Renal pelvis (tissue), 12 donors: ENCODE data around the gene SYT17. TPM values are rescaled to one million over a fixed set of nuclear protein-coding genes. Genes with fewer than 3 reads are reported as not detected.

Experiments used
- DNase-seq: peaks from one replicate; pipeline ENCODE4 v3.0.0-alpha.2; 2013
- long read RNA-seq, 16 experiments: transcript quantifications; one replicate each; lab custom pipeline, GENCODE V29; 2026
- polyA plus RNA-seq, 3 donors: library from polyadenylated mRNA; unstranded; fragments of 120-200 nt; gene quantifications; one replicate each; pipeline ENCODE4 v1.2.1, GENCODE V29; 2013; ENCODE audit not compliant: insufficient read length in 3 of 3

Gene SYT17, protein sequence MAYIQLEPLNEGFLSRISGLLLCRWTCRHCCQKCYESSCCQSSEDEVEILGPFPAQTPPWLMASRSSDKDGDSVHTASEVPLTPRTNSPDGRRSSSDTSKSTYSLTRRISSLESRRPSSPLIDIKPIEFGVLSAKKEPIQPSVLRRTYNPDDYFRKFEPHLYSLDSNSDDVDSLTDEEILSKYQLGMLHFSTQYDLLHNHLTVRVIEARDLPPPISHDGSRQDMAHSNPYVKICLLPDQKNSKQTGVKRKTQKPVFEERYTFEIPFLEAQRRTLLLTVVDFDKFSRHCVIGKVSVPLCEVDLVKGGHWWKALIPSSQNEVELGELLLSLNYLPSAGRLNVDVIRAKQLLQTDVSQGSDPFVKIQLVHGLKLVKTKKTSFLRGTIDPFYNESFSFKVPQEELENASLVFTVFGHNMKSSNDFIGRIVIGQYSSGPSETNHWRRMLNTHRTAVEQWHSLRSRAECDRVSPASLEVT
- 10 to 100 TPM; 10.2 to 13.6 (median 11.2) TPM for polyA plus RNA-seq
- long read RNA-seq, donor 1: 0 reads
- long read RNA-seq, donor 2, full-length matches to known transcripts: 3 of 9 reads
- long read RNA-seq, donor 2, partial matches to known transcripts: 6 of 9 reads
- long read RNA-seq, donor 2, other reads (novel, unspliced or antisense): 0 of 9 reads
- long read RNA-seq, donor 3, full-length matches to known transcripts: 2 of 2 reads
- long read RNA-seq, donor 3, partial matches to known transcripts: 0 of 2 reads
- long read RNA-seq, donor 3, other reads (novel, unspliced or antisense): 0 of 2 reads
- long read RNA-seq, donor 4, partial matches to known transcripts: 5 of 8 reads
- long read RNA-seq, donor 4, other reads (novel, unspliced or antisense): 0 of 8 reads
- long read RNA-seq, donor 5, partial matches to known transcripts: 0 of 1 reads
- long read RNA-seq, donor 5, other reads (novel, unspliced or antisense): 0 of 1 reads
- long read RNA-seq, donor 6, partial matches to known transcripts: 0 of 2 reads
- long read RNA-seq, donor 6, other reads (novel, unspliced or antisense): 0 of 2 reads
- long read RNA-seq, donor 7, full-length matches to known transcripts: 2 of 2 reads
- long read RNA-seq, donor 7, partial matches to known transcripts: 0 of 2 reads
- long read RNA-seq, donor 7, other reads (novel, unspliced or antisense): 0 of 2 reads
- long read RNA-seq, donor 8: 0 reads
- long read RNA-seq, donor 9, partial matches to known transcripts: 0 of 1 reads
- long read RNA-seq, donor 9, other reads (novel, unspliced or antisense): 0 of 1 reads
- long read RNA-seq, donor 10: 0 reads
- long read RNA-seq, donor 11, partial matches to known transcripts: 0 of 3 reads
- long read RNA-seq, donor 11, other reads (novel, unspliced or antisense): 0 of 3 reads
- long read RNA-seq, donor 12, full-length matches to known transcripts: 2 of 12 reads
- long read RNA-seq, donor 12, partial matches to known transcripts: 10 of 12 reads
- long read RNA-seq, donor 12, other reads (novel, unspliced or antisense): 0 of 12 reads
- long read RNA-seq, donor 13, full-length matches to known transcripts: 2 of 2 reads
- long read RNA-seq, donor 13, partial matches to known transcripts: 0 of 2 reads
- long read RNA-seq, donor 13, other reads (novel, unspliced or antisense): 0 of 2 reads
- long read RNA-seq, donor 14: 0 reads
- long read RNA-seq, donor 15: 0 reads
- long read RNA-seq, donor 16, partial matches to known transcripts: 0 of 1 reads
- long read RNA-seq, donor 16, other reads (novel, unspliced or antisense): 0 of 1 reads

DNA sequence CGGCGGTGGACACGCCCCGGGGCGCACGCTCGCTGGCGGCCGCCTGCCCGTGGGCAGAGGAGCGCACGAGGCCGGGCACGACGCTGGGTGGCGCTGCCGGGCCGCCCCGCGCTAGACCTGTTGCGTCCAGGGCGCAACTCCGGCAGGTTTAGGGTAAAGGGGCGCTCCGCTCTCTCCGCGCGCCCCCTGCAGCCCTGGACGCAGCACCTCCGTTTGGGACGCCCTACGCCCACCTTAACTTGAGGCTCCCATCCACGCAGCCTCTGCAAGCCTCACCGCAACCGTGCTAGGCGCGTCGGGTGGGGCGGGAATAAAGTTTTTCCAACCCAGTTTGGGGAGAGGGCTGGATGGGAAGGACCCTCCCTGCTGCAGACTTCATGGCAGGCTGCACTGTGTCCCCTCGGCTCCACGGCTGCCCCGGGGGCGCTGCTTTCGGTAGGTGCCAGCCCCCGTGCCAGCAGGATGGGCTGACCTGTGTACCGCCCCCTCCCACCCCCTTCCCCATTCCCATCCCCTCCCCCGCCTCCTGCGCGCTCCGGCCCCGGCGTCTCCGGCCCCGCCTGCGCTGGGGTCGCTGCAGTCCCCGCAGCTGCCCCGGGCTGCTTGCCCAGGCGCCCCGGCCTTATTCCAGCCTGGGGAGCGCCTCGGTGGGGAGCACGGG is at the start of gene SYT17:
Gene SYT17, plus strand, starts transcription at position 531 of the 661 bp plus-strand sequence. CDS start 407 bp downstream, outside the sequence.
- peak; percentile 69 for DNase-seq

DNA sequence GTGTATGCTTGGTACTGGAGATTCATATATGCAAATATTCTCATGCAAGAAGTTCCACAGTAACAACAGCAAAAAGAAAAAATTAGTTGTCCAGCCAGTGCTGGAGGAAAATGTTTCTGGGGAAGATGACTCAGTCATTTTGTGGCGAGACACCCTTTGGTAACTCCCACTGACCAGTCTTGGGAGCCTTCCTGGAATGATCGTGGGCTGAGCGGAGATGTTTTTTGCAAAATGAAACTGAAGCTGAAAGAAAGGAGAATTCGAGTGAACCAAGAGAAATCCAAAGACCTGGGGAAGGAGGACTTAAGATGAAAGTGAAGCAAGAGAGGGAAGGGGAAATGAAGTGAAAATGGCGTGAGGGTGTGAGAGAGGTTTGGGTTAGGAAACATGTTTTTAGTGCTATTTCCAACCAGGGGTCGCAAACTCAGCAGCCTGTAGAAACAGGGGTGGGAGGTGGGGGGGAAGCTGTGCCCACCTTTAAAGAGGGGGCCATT is 49.1 kb upstream of the SYT17 start:
- DNase-seq: no peak

DNA sequence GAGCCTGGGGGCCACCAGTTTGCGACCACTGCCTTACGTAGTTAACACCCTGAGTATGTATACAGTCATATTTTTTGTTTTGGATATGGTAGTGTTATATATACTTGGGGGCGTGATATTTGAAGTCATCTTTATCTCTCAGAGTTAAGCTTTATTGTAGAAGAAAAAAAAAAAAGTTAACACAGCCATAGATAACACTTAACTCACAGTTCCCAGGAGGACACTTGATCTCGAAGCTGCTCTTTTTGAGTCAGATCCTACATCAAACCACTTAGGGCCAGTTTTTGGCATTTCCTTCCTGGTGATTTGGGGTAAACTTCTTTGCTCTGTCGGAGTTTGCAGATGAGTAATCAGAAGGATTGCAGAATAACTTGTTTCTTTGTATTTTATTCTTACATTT is 48.5 kb upstream of the SYT17 start:
- DNase-seq: no peak

DNA sequence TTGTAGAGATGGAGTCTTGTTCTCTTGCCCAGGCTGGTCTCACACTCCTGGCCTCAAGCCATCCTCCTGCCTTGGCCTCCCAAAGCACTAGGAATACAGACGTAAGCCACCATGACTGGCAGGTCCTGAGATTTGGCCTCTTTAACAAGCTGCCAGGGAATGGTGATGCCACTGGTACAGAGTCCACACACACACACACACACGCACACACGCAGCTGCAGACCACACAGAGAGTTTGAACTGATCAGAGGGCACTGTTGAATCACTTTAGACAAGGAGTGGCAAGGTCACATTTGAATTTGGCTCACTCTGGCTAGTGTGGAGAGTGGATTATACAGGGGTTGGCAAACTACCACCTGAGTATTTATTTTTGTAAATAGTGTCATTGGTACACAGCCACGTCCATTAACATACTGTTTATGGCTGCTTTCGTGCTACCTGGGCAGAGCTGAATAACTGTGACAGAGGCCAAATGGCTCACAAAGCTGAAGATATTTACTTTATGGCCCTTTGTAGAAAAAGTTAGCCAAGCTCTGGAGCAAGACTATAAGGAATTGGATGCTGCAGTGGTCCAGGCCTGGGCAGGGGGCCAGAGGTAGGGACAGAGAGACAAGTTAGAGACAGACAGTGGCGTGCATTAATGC is 44.4 kb upstream of the SYT17 start:
- DNase-seq: no peak

DNA sequence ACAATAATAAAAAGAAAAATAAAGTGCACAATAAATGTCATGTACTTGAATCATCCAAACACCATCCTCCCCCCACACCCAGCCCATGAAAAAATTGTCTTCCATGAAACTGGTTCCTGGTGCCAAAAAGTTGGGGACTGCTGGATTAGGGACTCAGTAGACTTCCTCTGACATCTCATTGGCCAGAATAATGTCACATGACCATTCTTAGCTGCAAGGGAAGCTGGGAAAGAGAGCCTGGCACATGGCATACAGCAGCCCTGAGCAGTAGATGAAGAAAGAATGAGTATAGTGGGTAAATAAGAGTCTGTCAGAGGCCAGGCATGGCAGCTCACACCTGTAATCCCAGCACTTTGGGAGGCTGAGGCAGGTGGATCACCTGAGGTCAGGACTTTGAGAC is 41.7 kb upstream of the SYT17 start:
- DNase-seq: no peak

DNA sequence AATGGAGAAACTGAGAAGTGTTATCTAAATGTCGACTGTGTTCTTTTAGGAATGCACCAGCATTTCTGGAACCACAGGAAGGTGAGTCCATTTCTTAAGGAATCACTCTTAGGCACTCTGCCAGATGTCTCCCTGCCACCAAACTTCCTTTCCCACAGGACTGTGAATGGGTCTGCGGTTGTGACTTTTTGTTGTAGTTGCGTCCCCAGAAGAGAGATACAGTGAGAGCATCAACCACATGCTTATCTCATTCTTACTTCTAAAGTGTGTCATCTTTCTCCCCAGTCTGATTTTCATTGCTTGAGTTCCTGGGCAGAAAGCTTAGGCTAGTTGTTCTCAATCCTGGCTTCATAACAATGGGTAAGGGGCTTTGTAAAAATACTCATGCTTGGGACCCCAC is 40.8 kb upstream of the SYT17 start:
- no peak for DNase-seq

DNA sequence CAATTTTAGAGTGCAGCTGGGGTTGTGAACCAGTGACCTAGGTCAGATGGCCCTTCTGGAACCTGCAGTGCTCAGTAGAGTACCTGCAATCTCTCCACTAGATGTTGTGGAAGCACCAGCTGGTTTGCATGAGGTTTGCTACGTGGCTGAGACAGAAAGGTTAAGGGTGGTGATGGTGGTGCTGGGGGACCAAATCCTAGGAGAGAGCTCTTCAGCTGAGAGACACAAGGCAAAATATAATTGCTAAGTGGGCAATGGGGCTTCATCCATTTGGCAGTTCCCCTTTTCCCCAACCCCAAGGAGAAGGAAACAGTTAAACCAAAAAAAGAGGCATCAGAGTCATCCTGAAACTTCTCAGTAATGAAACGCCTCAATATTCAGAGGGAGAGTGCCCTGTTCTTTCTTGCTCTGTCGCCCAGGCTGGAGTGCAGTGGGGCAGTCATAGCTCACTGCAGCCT is 40.3 kb upstream of the SYT17 start:
- DNase-seq: no peak

DNA sequence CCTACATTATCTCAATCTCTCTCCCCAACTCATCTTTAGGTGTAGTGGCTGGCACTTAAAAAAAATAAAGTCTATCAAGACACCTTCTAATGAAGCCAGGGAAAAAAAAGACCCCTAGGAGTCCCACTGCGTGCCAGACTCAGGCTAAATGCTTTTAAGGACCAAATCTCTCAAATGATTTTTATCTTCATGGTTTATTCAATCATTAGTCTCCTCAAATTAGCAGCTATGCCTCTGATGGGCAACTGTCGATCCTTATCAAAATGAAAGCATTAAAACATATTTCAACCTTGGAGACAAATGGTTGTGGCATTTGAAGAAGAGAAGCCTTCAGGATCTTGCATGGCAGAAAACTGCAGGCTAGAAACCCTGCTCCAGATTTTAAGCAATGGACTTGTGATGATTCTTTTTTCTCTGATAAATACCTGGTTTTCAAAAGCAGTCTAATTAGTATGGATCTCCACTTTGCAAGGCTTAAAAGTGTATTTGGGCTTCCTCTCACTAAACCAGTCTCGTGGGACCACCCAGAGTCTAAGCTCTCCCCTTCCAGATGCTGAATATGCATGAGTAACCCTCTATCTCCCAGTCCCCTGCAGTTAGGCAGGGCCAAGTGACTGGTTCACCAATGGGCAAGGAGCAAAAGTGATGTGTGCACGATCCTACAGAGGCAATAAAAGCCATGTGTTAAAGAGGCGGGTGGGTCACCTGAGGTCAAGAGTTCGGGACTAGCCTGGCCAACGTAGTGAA is 39.4 kb upstream of the SYT17 start:
- no peak for DNase-seq

DNA sequence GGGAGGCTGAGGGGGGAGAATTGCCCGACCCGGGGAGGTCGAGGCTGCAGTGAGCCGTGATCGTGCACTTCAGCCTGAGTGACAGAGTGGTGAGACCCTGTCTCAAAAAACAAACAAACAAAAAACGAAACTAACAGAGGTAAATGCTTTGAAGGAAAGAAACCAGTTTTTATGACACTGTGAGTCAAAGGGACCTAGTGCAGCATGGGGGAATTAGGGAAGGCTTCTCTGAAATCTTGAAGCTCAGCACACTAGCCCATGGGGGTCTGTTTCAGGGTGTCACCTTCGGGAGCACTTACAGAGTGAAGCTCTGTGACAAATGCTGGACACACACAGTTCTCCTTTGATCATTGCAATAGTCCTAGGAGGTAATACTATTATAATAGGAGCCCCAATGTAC is 37.7 kb upstream of the SYT17 start:
- DNase-seq: no peak

DNA sequence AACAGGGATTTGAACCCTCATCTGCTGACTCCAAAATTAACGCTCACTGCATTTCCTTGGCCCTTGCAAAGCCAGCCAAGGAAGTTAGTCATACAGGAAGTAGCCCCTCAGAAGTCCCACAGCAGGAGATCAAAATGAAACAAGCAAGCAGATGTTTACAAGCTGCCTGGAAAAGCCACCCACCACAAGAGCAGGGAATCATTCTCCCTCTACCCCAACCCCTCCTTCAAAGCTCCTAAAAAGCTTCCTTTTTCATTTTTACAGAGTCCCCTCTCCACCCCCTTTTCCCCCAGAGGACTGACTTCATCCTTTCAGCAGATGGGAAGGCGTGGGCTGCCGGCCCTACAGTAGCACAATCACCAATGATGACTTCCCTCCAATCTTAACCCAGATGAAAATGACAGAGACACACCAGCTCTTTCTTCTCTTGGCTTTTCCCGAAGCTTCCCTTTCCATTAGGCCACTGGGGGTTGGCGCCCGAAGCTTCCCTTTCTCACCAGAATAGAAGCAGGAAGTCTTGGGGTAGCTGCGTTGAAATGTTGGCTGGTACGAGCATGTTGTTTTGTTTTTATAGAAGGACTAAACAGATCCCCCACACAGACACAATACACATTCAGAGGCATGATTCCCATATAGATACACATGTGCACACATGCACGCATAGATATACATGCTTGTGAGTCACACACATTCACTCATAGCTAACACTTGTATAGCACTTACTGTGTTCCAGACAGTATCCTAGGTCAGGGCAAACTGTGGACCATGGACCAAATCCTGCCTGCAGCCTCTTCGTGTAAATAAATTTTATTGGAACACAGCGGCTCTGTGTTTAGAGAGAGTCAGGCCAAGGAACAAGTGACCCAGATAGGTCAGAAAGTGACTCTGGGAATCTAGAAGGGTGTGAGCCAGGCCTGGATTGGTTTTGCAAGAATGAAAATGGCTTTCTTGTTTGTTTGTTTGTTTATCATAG is 36.9 kb upstream of the SYT17 start:
- DNase-seq: peak; percentile 62

DNA sequence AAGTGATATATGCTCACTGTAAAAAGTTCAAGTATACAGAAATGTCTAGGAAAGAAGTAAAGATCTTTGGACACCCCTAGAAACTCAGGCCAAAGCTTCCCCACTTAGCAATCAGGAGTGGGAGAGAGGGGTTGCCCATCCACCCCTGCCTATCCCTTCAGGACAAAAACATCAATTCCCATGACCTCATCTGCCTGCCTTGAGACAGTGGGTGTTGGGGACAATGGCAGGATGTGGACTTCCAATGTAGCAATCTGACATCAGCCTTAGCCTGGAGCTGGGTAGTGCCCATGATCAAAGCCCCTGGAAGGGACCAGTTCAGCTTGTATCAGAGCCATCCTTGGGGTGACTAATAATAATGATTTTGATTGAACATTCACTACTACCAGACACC is 36.2 kb upstream of the SYT17 start:
- no peak for DNase-seq

DNA sequence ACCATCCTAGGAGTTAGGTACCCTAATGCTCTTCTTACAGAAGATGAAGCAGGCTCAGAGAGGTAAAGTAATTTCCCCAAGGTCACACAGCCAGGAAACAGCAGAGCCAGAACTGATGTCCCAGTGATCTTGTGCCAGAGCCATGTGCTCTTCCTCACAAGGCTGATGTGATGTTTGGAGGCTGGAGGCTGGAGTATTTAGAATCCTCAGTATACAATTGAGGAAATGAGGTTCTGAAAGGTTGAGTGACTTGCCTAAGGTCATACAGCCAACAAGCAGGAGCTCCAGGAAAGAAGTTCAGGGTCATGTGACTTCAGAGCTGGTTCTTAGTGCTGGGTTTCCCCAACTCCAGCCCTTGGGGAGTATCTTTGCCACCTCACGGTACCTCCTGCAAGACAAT is 35.8 kb upstream of the SYT17 start:
- DNase-seq: no peak

DNA sequence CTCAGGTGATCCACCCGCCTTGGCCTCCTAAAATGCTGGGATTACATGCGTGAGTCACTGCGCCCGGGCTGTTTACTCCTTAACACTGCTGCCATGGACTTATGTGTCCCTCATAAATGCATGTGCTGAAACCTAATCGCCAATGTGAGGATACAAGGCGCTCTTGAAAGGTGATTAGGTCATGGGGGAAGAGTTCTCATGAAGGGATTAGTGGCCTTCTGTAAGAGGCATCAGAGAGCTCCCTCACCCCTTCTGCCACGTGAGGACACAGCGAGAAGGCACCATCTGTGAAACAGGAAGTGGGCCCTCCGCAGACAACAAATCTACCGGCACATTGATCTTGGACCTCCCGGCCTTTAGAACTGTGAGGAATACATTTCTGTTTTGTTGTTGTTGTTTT is 35.1 kb upstream of the SYT17 start:
- no peak for DNase-seq

DNA sequence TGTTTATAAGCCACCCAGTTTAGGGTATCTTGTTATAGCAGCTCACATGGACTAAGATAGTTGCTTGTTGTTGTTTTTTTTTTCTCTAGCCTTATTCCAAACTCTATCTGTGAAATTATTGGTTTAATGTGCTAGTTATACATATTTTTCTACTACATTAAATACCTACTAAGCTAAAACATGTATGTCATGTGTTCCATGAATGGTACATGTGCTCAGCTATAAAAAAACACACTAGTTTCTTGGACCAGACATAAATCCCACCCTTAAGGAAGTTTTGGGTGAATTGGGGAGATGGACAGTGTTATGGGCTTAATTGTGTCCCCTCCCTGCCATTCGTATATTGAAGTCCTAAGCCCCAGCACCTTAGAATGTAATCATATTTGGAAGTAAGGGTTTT is 34.4 kb upstream of the SYT17 start:
- no peak for DNase-seq

DNA sequence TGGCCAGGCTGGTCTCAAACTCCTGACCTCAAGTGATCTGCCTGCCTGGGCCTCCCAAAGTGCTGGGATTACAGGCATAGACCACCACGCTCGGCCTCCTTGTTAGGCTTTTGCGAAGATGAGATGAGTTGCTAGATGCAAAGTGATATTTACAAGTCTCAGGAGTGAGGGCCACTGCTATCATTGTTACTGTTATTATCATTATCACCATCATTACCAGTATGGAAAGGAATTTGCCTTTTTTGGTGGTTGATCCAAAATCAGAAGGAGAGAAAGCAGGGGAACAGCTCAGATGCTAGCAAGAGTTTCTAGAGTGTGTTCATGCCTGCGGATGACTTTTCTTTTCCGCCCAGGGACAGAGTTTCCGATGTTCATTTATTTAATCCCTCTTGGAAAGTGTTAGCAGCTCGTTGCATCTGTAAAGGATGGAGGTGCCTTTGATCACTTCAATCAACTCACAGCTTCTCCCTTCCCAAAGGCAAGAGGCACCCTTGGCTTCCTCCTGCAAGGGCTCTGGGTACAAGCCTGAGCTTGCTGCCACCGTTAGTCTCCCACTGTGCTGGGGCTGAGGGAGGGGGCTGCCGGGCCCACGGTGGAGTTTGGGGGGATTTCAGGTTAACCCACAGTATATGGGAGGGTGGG is 32.7 kb upstream of the SYT17 start:
- no peak for DNase-seq

DNA sequence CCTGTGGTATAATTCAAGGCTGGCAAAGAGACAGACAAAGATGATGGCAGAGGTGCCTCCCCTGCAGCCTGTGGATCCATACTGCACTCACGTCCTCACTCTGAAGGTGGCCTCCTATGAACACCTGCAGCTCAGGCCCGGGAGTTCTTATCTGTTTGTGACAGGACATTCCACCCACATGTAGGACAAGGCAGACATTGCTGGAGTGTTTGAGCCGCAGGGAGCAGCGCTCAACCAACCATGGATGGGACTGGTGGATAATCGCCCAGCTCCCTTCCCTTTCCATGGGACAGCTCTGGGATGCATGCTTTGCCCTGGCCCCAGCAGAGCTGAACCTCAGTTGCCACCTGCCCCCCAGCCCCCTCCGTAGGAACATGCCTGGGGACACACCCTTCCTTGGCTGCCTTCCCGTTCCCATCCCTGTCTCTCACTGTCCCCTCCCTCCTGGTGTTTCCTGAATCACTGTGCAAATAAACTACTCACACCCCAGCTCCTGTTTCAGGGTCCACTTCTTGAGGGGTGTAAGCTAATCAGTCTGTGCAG is 32.1 kb upstream of the SYT17 start:
- DNase-seq: no peak
